Measurements from ENCODE around the gene HOXD3.

The HOXD3 gene

DNA sequence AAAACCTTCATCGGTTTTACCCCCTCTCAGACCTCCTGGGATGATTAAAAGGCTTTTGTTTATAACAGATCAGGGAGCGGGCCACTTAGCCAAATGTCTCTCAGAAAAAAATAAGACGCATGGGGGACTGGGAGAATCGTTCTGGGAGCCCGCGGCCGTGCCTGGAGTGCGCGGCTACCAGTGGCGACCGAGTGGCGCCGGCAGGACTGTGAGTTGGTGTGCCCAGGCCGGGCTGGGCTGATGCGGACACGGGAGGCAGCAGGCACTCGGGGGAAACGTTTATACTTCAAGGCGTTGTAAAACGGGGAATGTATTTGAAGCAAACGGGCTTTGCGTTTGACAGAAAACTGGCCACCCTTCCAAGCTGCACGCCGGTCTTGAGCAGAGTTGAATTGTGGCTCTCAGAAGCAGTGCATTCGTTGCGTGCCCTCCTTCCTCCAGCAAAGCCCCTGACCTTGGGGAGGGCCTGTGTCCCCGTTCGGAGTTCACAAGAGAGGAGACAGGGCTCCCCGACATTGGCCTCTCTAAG is 45.2 kb upstream of the HOXD3 start:
- no peak overlapping the region for H3K4me3 ChIP-seq (ENCODE audit: low read length)
- DNase-seq (ENCODE audit: low read depth), result no peak
- no peak for TF ChIP-seq CTCF (IDR thresholded peaks at IDR 0.05; ENCODE audit: insufficient read depth, low read depth, low read length, missing control alignments)

GRCh38 chr2:176112375-176113302 is 44.5 kb upstream of the HOXD3 start:
- DNase-seq (ENCODE audit: low read depth), result no peak
- no peak overlapping the region for H3K4me3 ChIP-seq (ENCODE audit: low read length)
- TF ChIP-seq CTCF (IDR thresholded peaks at IDR 0.05; ENCODE audit: insufficient read depth, low read depth, low read length, missing control alignments), result no peak

DNA sequence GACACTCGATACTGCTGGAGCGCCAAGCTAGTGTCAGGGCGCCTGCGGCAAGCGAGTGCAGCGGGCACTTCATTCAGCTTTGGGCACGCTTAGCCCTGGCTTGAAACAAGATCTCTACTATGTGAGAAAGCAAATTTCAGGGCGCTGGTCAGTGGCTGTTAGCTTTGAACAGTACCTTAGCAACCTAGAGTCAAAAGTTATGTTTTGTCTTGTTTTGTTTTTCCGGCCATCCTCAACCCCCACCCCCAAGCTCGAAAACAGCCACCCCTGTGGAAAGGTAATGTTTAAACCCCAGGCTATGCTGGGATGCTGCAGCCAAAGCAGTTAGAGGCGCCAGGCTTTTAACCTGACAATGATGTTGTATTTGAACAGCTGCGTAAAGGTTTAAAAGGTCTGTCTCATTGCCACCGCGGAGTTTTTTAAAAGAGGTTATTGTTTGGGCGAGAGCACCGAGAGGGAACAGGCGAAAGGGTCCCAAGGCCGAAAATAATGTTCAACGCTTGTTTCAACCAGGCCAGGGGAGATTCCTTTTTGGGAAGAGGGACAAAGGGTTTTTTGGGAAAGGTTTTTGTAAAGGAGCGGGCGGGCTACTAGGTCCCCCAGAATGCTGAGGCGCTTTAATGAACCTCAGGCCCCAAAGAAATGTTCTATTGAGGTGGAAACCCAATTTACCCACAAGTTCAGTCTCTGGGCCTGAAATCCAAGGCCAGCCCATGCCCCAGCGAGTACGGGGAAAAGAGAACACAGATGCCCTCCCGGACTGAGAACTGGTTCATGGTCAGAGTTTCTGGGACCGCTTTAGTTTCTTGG is 42.8 kb upstream of the HOXD3 start:
- no peak overlapping the region for H3K4me3 ChIP-seq (ENCODE audit: low read length)
- TF ChIP-seq CTCF (IDR thresholded peaks at IDR 0.05; ENCODE audit: insufficient read depth, low read depth, low read length, missing control alignments), result no peak
- DNase-seq (ENCODE audit: low read depth), result no peak

DNA sequence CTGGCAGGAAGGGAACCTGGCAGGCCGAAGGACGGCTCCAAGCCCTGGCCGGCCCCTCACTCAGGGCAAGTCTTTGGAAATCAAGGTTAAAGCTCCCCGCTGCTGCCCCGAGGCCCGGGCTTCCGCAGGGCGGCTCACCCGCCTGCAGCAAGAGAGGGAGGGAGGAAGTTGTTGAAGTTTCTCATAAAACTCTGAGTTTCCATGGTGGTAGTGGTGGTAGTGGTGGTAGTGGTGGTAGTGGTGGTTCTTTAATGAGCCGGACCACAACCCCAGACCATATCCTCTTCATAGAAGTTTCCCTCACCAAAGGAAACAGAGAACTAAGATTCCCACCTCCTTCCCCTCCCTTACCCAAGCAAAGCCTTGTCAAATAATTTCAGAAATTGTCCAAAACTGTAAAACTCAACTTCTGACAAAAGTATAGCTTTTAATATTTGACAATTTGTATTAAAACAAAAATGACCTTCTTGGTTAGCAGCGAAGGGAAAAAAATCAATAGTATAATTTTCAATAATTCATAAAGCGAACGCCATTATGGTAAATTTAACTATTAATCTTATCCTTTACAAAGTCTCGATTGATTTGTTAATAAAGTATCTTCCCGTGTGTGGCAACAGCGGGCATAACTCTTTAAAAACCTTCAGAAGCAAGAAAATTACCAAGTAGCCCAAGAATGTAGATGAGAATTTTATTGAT is 42.0 kb upstream of the HOXD3 start:
- no peak for DNase-seq (ENCODE audit: low read depth)
- no peak overlapping the region for H3K4me3 ChIP-seq (ENCODE audit: low read length)
- TF ChIP-seq CTCF (IDR thresholded peaks at IDR 0.05; ENCODE audit: insufficient read depth, low read depth, low read length, missing control alignments), result no peak

GRCh38 chr2:176115883-176116813 is 41.0 kb upstream of the HOXD3 start, which contains the start of gene HOXD10:
Gene HOXD10, plus strand, starts transcription at chr2:176116778. Its CDS starts 56 bp downstream, at chr2:176116834.
- no peak for DNase-seq (ENCODE audit: low read depth)
- TF ChIP-seq CTCF (IDR thresholded peaks at IDR 0.05; ENCODE audit: insufficient read depth, low read depth, low read length, missing control alignments), result no peak
- no peak within 1 kb of the TSS for H3K4me3 ChIP-seq (ENCODE audit: low read length)
